Naive B cell (primary cell): ENCODE data around the gene SRCAP. TPM values are rescaled to one million over a fixed set of nuclear protein-coding genes. Genes with fewer than 3 reads are reported as not detected.

Source experiments
- ATAC-seq, 2 donors: fragments of 150-1000 bp; cut with Tn5 transposase; 2 replicates each; pipeline ENCODE4 v1.10.0; 2021; ENCODE audit warnings: low read depth in 2 of 2, mild to moderate bottlenecking in 2 of 2, moderate library complexity in 2 of 2
- DNase-seq: peaks from one replicate; pipeline ENCODE4 v3.0.0; 2022
- H3K27ac Mint-ChIP-seq, 6 donors: one replicate each; pipeline ENCODE4 v1.8.0; 2020 to 2022; ENCODE audit warnings: mild to moderate bottlenecking in 6 of 6, mixed read lengths in 6 of 6, moderate library complexity in 5 of 6, inconsistent platforms in 2 of 6
- H3K27me3 Mint-ChIP-seq, 3 donors: one replicate each; pipeline ENCODE4 v1.8.0; 2021 to 2022; ENCODE audit warnings: mixed read lengths in 3 of 3, mild to moderate bottlenecking in 1 of 3
- H3K36me3 Mint-ChIP-seq, 2 donors: one replicate each; pipeline ENCODE4 v1.8.0; 2020 to 2022; ENCODE audit warnings: mixed read lengths in 2 of 2, inconsistent platforms in 1 of 2, mild to moderate bottlenecking in 1 of 2
- H3K4me1 Mint-ChIP-seq, 3 donors: one replicate each; pipeline ENCODE4 v1.8.0; 2020 to 2022; ENCODE audit warnings: mixed read lengths in 3 of 3, inconsistent platforms in 1 of 3, mild to moderate bottlenecking in 1 of 3, moderate library complexity in 1 of 3
- H3K4me3 Mint-ChIP-seq, 8 donors: one replicate each; pipeline ENCODE4 v1.8.0; 2020 to 2022; ENCODE audit warnings: mild to moderate bottlenecking in 8 of 8, mixed read lengths in 8 of 8, moderate library complexity in 8 of 8, inconsistent platforms in 2 of 8
- H3K9me3 Mint-ChIP-seq, 7 donors: one replicate each; pipeline ENCODE4 v1.8.0; 2020 to 2022; ENCODE audit warnings: mixed read lengths in 7 of 7, mild to moderate bottlenecking in 5 of 7, inconsistent platforms in 2 of 7, moderate library complexity in 1 of 7
- polyA plus RNA-seq, 6 donors: library from polyadenylated mRNA; unstranded; fragments of 300-500 nt; fragmentation: Illumina TruSeq; gene quantifications; one replicate each; pipeline ENCODE4 v1.2.3, GENCODE V29; 2021; ENCODE audit warnings: low read depth in 6 of 6

Gene SRCAP
- polyA plus RNA-seq, 6 donors from 2014 or later, result 11.9 to 41.5 (median 14.8) TPM; not detected in 1

- peaks cover 43 to 51% of the 10 kb centered on the region in 2 donors for H3K36me3 Mint-ChIP-seq
- ATAC-seq, result peak; percentile 89 to 97
- peak overlapping the region in 3 of 8 donors; percentile 1 to 10 (median 5) for H3K4me3 Mint-ChIP-seq
These were observed 16.9 kb downstream of the SRCAP start for GRCh38 chr16:30715750-30716445.

GRCh38 chr16:30720086-30720485, 21.1 kb downstream of the SRCAP start:
- Mint-ChIP-seq H3K4me1 (peaks cover 24 to 28% (median 27%) of the 10 kb centered on the region in 3 donors), H3K36me3 (peaks cover 29 to 59% of the 10 kb centered on the region in 2 donors), H3K27ac (peak overlapping the region in 1 of 6 donors; percentile 85)

More at GRCh38 chr16:30715750-30716445, 16.9 kb downstream of the SRCAP start:
- peaks cover 14 to 23% (median 15%) of the 10 kb centered on the region in 3 donors for H3K4me1 Mint-ChIP-seq
- H3K27ac Mint-ChIP-seq, result peak overlapping the region; percentile 48 to 88 (median 82)
- peaks cover 0 to 2% (median 0%) of the 10 kb centered on the region in 7 donors for H3K9me3 Mint-ChIP-seq
- DNase-seq, result no peak
- H3K27me3 Mint-ChIP-seq, result no peaks in the 10 kb centered on the region

GRCh38 chr16:30720694-30721093, 21.7 kb downstream of the SRCAP start:
- DNase-seq (no peak), ATAC-seq (no peak)
- Mint-ChIP-seq H3K4me1 (peaks cover 20 to 29% (median 28%) of the 10 kb centered on the region in 3 donors), H3K27ac (no peak overlapping the region), H3K4me3 (no peak overlapping the region), H3K9me3 (no peaks in the 10 kb centered on the region), H3K27me3 (no peaks in the 10 kb centered on the region), H3K36me3 (peaks cover 25 to 53% of the 10 kb centered on the region in 2 donors)

More at GRCh38 chr16:30720086-30720485, 21.1 kb downstream of the SRCAP start:
- peaks cover 0 to 2% (median 0%) of the 10 kb centered on the region in 7 donors for H3K9me3 Mint-ChIP-seq
- no peak for ATAC-seq
- no peak overlapping the region for H3K4me3 Mint-ChIP-seq
- H3K27me3 Mint-ChIP-seq, result no peaks in the 10 kb centered on the region
- DNase-seq, result no peak

- DNase-seq, result no peak
- Mint-ChIP-seq H3K9me3 (no peaks in the 10 kb centered on the region), H3K27ac (peak overlapping the region in 1 of 6 donors; percentile 2), H3K27me3 (no peaks in the 10 kb centered on the region), H3K4me1 (peaks cover 19 to 31% (median 28%) of the 10 kb centered on the region in 3 donors), H3K36me3 (peaks cover 20 to 49% of the 10 kb centered on the region in 2 donors), H3K4me3 (peak overlapping the region in 1 of 8 donors; percentile 82)
- no peak for ATAC-seq
These were observed 22.2 kb downstream of the SRCAP start for GRCh38 chr16:30721167-30721566.

GRCh38 chr16:30721606-30722005, 22.6 kb downstream of the SRCAP start:
- ATAC-seq (no peak), DNase-seq (no peak)
- Mint-ChIP-seq H3K4me1 (peaks cover 17 to 28% (median 28%) of the 10 kb centered on the region in 3 donors), H3K27ac (peak overlapping the region in 2 of 6 donors; percentile 2 to 31), H3K27me3 (no peaks in the 10 kb centered on the region), H3K36me3 (peaks cover 19 to 44% of the 10 kb centered on the region in 2 donors), H3K9me3 (no peaks in the 10 kb centered on the region), H3K4me3 (no peak overlapping the region)

GRCh38 chr16:30722443-30722842, 23.5 kb downstream of the SRCAP start:
- no peak for DNase-seq
- H3K4me1 Mint-ChIP-seq, result peaks cover 17 to 31% (median 28%) of the 10 kb centered on the region in 3 donors
- no peak overlapping the region for H3K27ac Mint-ChIP-seq
- peak; percentile 21 to 49 for ATAC-seq
- peaks cover 19 to 44% of the 10 kb centered on the region in 2 donors for H3K36me3 Mint-ChIP-seq
- H3K9me3 Mint-ChIP-seq, result no peaks in the 10 kb centered on the region
- no peak overlapping the region for H3K4me3 Mint-ChIP-seq
- H3K27me3 Mint-ChIP-seq, result no peaks in the 10 kb centered on the region

- no peak overlapping the region for H3K4me3 Mint-ChIP-seq
- DNase-seq (no peak), ATAC-seq (no peak)
- H3K4me1 Mint-ChIP-seq, result peaks cover 17 to 31% (median 28%) of the 10 kb centered on the region in 3 donors
- no peak overlapping the region for H3K27ac Mint-ChIP-seq
- peaks cover 19 to 44% of the 10 kb centered on the region in 2 donors for H3K36me3 Mint-ChIP-seq
- no peaks in the 10 kb centered on the region for H3K9me3 Mint-ChIP-seq
- H3K27me3 Mint-ChIP-seq, result no peaks in the 10 kb centered on the region
These were observed 23.9 kb downstream of the SRCAP start for GRCh38 chr16:30722916-30723315.

- peak overlapping the region in 1 of 8 donors; percentile 44 for H3K4me3 Mint-ChIP-seq
- no peaks in the 10 kb centered on the region for H3K9me3 Mint-ChIP-seq
These were observed 24.9 kb downstream of the SRCAP start for GRCh38 chr16:30723725-30724355.

GRCh38 chr16:30724641-30725417, 25.9 kb downstream of the SRCAP start:
- peak; percentile 25 for DNase-seq

More at GRCh38 chr16:30723725-30724355, 24.9 kb downstream of the SRCAP start:
- Mint-ChIP-seq H3K27ac (peak overlapping the region in 4 of 6 donors; percentile 37 to 82 (median 62)), H3K4me1 (peaks cover 17 to 31% (median 28%) of the 10 kb centered on the region in 3 donors), H3K36me3 (peaks cover 19 to 44% of the 10 kb centered on the region in 2 donors), H3K27me3 (no peaks in the 10 kb centered on the region)
- no peak for DNase-seq
- no peak for ATAC-seq

GRCh38 chr16:30725418-30725792, 26.4 kb downstream of the SRCAP start:
- Mint-ChIP-seq H3K4me1 (peaks cover 21 to 31% (median 28%) of the 10 kb centered on the region in 3 donors), H3K27me3 (no peaks in the 10 kb centered on the region), H3K9me3 (no peaks in the 10 kb centered on the region), H3K4me3 (peak overlapping the region in 1 of 8 donors; percentile 31), H3K36me3 (peaks cover 20 to 44% of the 10 kb centered on the region in 2 donors), H3K27ac (peak overlapping the region in 5 of 6 donors; percentile 37 to 88 (median 70))
- no peak for ATAC-seq
- DNase-seq, result no peak

More at GRCh38 chr16:30724641-30725417, 25.9 kb downstream of the SRCAP start:
- ATAC-seq, result peak; percentile 67 to 72
- Mint-ChIP-seq H3K4me1 (peaks cover 21 to 31% (median 28%) of the 10 kb centered on the region in 3 donors), H3K27ac (peak overlapping the region in 4 of 6 donors; percentile 37 to 88 (median 72)), H3K27me3 (no peaks in the 10 kb centered on the region), H3K4me3 (peak overlapping the region in 2 of 8 donors; percentile 16 to 66), H3K9me3 (no peaks in the 10 kb centered on the region), H3K36me3 (peaks cover 24 to 44% of the 10 kb centered on the region in 2 donors)

- H3K27ac Mint-ChIP-seq, result peak overlapping the region in 2 of 6 donors; percentile 45 to 54
- no peak for ATAC-seq
- no peak overlapping the region for H3K4me3 Mint-ChIP-seq
These were observed 29.4 kb downstream of the SRCAP start for GRCh38 chr16:30728321-30728720.

GRCh38 chr16:30728899-30729672, 30.1 kb downstream of the SRCAP start:
- Mint-ChIP-seq H3K36me3 (peaks cover 7 to 11% of the 10 kb centered on the region in 2 donors), H3K9me3 (no peaks in the 10 kb centered on the region), H3K4me3 (no peak overlapping the region), H3K4me1 (peaks cover 9 to 25% (median 12%) of the 10 kb centered on the region in 3 donors), H3K27ac (peak overlapping the region in 3 of 6 donors; percentile 9 to 44 (median 43)), H3K27me3 (no peaks in the 10 kb centered on the region)
- DNase-seq, result no peak
- ATAC-seq, result no peak

More at GRCh38 chr16:30728321-30728720, 29.4 kb downstream of the SRCAP start:
- no peaks in the 10 kb centered on the region for H3K9me3 Mint-ChIP-seq
- H3K27me3 Mint-ChIP-seq, result no peaks in the 10 kb centered on the region
- H3K4me1 Mint-ChIP-seq, result peaks cover 13 to 31% (median 18%) of the 10 kb centered on the region in 3 donors
- DNase-seq, result no peak
- peaks cover 15 to 19% of the 10 kb centered on the region in 2 donors for H3K36me3 Mint-ChIP-seq
